Measurements from ENCODE around the gene KDM4F. TPM values are rescaled to one million over a fixed set of nuclear protein-coding genes. Genes with fewer than 3 reads are reported as not detected.

Gene KDM4F
- total and polyA plus RNA-seq, 2 of the 8 experiments (the other 6 are each of a cell fraction or from before 2014, with no cell fraction given): not detected

GRCh38 chr11:95044010-95044409 is 5.2 kb upstream of the KDM4F start (continued):
- TF ChIP-seq, protein P1, sequence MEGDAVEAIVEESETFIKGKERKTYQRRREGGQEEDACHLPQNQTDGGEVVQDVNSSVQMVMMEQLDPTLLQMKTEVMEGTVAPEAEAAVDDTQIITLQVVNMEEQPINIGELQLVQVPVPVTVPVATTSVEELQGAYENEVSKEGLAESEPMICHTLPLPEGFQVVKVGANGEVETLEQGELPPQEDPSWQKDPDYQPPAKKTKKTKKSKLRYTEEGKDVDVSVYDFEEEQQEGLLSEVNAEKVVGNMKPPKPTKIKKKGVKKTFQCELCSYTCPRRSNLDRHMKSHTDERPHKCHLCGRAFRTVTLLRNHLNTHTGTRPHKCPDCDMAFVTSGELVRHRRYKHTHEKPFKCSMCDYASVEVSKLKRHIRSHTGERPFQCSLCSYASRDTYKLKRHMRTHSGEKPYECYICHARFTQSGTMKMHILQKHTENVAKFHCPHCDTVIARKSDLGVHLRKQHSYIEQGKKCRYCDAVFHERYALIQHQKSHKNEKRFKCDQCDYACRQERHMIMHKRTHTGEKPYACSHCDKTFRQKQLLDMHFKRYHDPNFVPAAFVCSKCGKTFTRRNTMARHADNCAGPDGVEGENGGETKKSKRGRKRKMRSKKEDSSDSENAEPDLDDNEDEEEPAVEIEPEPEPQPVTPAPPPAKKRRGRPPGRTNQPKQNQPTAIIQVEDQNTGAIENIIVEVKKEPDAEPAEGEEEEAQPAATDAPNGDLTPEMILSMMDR (IDR thresholded peaks at IDR 0.05; ENCODE audit: control extremely low read depth in 1 of 3, insufficient read depth in 1 of 3, low read depth in 1 of 3, low read length in 3 of 3): no peak
- TF ChIP-seq EP300 (IDR thresholded peaks at IDR 0.05; ENCODE audit: borderline replicate concordance in 1 of 2, low read depth in 2 of 2, low read length in 2 of 2) (no peak), RAD21 (IDR thresholded peaks at IDR 0.05 in 1 of 2, conservative IDR thresholded peaks at IDR 0.05 in 1 of 2; ENCODE audit: low read depth in 2 of 2, low read length in 2 of 2) (no peak), FOSL1 (IDR thresholded peaks at IDR 0.05; ENCODE audit: insufficient read depth, low read depth, low read length) (no peak)
